GM08714 (cell line): ENCODE data around the gene TNFRSF1A.
"Not testable (repeated sequence)": the region's sequence is repeated elsewhere in the genome, so short reads cannot be mapped to it uniquely, and the experiment has no call there.

ENCODE experiments used
- H3K4me3 ChIP-seq: fragments of 200-500 bp; sonication (Bioruptor generic); 2 replicates; pipeline ENCODE4 v1.5.1; 2014; ENCODE audit warnings: mild to moderate bottlenecking, low read length, inconsistent platforms
- ZNF274 ChIP-seq: IDR thresholded peaks from 2 replicates; pipeline ENCODE4 v1.6.1; 2012; ENCODE audit warnings: mild to moderate bottlenecking, low read depth, low read length

Gene TNFRSF1A

GRCh38 chr12:6342140-6342889, 439 bp upstream of the TNFRSF1A start:
- no peak for TF ChIP-seq ZNF274
- peak overlapping the region; percentile 79; the same call in 1 of the 2 replicates for H3K4me3 ChIP-seq

GRCh38 chr12:6340745-6341416, 995 bp downstream of the TNFRSF1A start:
- H3K4me3 ChIP-seq = peak overlapping the region; percentile 79
- no peak for TF ChIP-seq ZNF274

- peak overlapping the region; percentile 79; the same call in 1 of the 2 replicates for H3K4me3 ChIP-seq
- no peak for TF ChIP-seq ZNF274
Observed at GRCh38 chr12:6340032-6340638, 1.7 kb downstream of the TNFRSF1A start.

- TF ChIP-seq ZNF274 = no peak
- no peak overlapping the region; the same call in 1 of the 2 replicates for H3K4me3 ChIP-seq
Observed at GRCh38 chr12:6338955-6339354, 2.9 kb downstream of the TNFRSF1A start.

GRCh38 chr12:6338536-6338935, 3.3 kb downstream of the TNFRSF1A start:
- H3K4me3 ChIP-seq = not testable (repeated sequence)

GRCh38 chr12:6337958-6338433, 3.9 kb downstream of the TNFRSF1A start:
- no peak overlapping the region; the same call in 1 of the 2 replicates for H3K4me3 ChIP-seq
- no peak for TF ChIP-seq ZNF274

- no peak for TF ChIP-seq ZNF274
- peak overlapping the region; percentile 12; the same call in 1 of the 2 replicates for H3K4me3 ChIP-seq
Observed at GRCh38 chr12:6336889-6337853, 4.7 kb downstream of the TNFRSF1A start.

- TF ChIP-seq ZNF274 = no peak
- H3K4me3 ChIP-seq = peak overlapping the region; percentile 12; the same call in 1 of the 2 replicates
Observed at GRCh38 chr12:6336079-6336888, 5.6 kb downstream of the TNFRSF1A start.

GRCh38 chr12:6335451-6336078, 6.3 kb downstream of the TNFRSF1A start:
- peak overlapping the region; percentile 2; the same call in 1 of the 2 replicates for H3K4me3 ChIP-seq
- no peak for TF ChIP-seq ZNF274

- no peak overlapping the region for H3K4me3 ChIP-seq
- TF ChIP-seq ZNF274 = no peak
Observed at GRCh38 chr12:6334940-6335450, 6.9 kb downstream of the TNFRSF1A start.

GRCh38 chr12:6334359-6334758, 7.5 kb downstream of the TNFRSF1A start:
- H3K4me3 ChIP-seq = no peak overlapping the region
- no peak for TF ChIP-seq ZNF274

GRCh38 chr12:6333566-6333965, 8.3 kb downstream of the TNFRSF1A start:
- no peak overlapping the region for H3K4me3 ChIP-seq
- no peak for TF ChIP-seq ZNF274

GRCh38 chr12:6333029-6333428, 8.8 kb downstream of the TNFRSF1A start:
- no peak for TF ChIP-seq ZNF274
- H3K4me3 ChIP-seq = no peak overlapping the region
